Measurements from ENCODE around the gene TTC24. TPM values are rescaled to one million over a fixed set of nuclear protein-coding genes. Genes with fewer than 3 reads are reported as not detected.
"Not testable (repeated sequence)": the region's sequence is repeated elsewhere in the genome, so short reads cannot be mapped to it uniquely, and the experiment has no call there.

TTC24 gene
- total RNA-seq, 2 experiments from 2014 or later = 2.9 to 4.6 TPM

DNA sequence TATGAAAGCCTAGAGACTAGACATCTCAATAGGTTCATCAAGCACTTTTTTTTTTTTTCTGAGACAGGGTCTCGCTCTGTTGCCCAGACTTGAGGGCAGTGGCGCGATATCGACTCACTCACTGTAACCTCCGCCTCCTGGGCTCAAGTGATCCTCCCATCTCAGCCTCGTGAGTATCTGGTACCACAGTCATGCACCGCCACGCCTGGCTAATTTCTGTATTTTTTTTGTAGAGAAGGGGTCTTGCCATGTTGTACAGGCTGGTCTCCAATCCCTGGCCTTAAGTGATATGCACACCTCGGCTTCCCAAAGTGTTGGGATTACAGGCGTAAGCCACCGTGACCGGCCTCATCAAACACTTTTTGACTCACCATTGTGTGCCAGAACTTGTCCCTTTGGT, 22.4 kb downstream of the TTC24 start:
- Mint-ChIP-seq H3K9me3 (no peaks in the 10 kb centered on the region), H3K27me3 (peaks cover 3% of the 10 kb centered on the region), H3K27ac (peak overlapping the region; percentile 91), H3K4me3 (peak overlapping the region; percentile 96), H3K36me3 (ENCODE audit: low read depth) (peaks cover 13% of the 10 kb centered on the region), H3K4me1 (peaks cover 36% of the 10 kb centered on the region)
- ChIA-PET CTCF (interaction anchor here (0.6 kb wide), 1 partner anchor 474 kb away, joined by 3 read pairs; no protein-coding TSS in a partner anchor), POLR2A (interaction anchor here (0.6 kb wide), 2 partner anchors 76 to 117 kb away, joined by 4 to 6 read pairs; no protein-coding TSS in a partner anchor)
- no peak for DNase-seq

DNA sequence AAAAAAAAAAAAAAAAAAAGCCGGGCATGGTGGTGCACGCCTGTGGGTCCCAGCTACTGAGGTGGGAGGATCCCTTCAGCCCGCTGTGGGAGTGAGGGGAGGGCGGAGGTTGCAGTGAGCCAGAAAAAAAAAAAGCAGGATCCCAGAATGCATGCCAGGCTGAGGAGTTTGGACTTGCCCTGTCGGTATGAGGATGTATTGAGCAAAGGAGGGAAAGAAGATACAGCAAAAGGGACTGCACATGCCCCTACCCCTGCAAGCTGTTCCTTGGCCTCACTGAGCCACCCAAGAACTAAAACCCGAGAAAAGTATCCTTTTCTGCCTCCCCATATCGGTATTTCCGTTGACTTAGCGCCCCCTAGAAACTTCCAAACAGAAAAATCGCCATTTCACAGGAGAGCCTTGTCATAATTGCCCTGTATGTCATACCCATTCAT, 23.1 kb downstream of the TTC24 start:
- Mint-ChIP-seq H3K4me3 (peak overlapping the region; percentile 54), H3K9me3 (no peaks in the 10 kb centered on the region), H3K27me3 (peaks cover 4% of the 10 kb centered on the region), H3K36me3 (ENCODE audit: low read depth) (peaks cover 9% of the 10 kb centered on the region), H3K4me1 (peaks cover 36% of the 10 kb centered on the region), H3K27ac (no peak overlapping the region)
- ChIA-PET POLR2A (no interaction called here), CTCF (no interaction called here)
- peak; percentile 34 for DNase-seq

DNA sequence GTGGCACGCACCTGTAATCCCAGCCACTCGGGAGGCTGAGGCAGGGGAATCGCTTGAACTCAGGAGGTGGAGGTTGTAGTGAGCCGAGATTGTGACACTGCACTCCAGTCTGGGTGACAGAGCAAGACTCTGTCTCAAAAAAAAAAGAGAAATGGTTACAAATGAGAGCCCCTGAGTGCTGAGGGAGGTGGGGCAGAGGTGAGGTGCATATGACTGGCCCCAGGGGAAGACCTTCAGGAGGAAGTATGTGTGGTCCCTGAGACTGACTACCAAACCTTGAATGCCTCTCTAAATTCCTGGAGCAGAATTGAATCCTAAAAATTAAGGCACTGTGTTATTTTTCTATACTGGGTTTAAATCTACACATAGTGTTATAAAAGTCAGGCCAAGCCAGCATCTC, 27.8 kb downstream of the TTC24 start:
- DNase-seq; H3K27ac Mint-ChIP-seq; POLR2A ChIA-PET; H3K36me3 Mint-ChIP-seq (ENCODE audit: low read depth); H3K4me1 Mint-ChIP-seq; CTCF ChIA-PET; H3K9me3 Mint-ChIP-seq; H3K4me3 Mint-ChIP-seq: not testable (repeated sequence)
- H3K27me3 Mint-ChIP-seq = peaks cover 14% of the 10 kb centered on the region

DNA sequence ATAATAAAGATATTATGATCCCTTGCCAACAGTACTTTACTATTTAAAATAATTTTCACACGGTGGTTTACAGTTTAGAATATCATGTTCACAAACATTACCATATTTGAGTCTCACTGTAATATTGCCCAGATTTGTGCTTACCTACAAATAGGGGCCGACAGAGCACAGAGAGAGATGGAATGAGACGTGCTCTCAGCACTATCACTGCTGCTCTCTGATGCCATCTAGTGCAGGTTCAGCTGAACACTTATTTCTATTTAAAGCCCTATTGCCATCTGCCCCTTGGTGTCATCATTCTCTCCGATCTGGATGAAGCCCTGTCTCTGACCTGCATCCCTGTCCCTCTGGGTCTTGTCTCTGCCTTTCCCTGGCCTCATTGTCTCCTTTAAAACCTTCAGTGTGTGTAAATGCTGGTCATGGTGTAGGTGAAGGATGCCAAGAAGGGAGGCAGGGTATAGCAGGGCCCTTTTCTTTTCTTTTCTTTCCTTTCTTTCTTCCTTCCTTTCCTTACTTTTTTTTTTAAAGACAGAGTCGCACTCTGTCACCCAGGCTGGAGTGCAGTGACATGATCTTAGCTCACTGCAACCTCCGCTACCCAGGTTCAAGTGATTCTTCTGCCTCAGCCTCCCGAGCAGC, 28.6 kb downstream of the TTC24 start:
- Mint-ChIP-seq H3K27me3 (peaks cover 19% of the 10 kb centered on the region), H3K27ac (no peak overlapping the region), H3K4me3 (no peak overlapping the region), H3K9me3 (no peaks in the 10 kb centered on the region), H3K36me3 (ENCODE audit: low read depth) (no peaks in the 10 kb centered on the region), H3K4me1 (peaks cover 4% of the 10 kb centered on the region)
- DNase-seq = peak; percentile 82
- ChIA-PET CTCF (interaction anchor here (0.7 to 1.7 kb wide), 21 partner anchors 9 to 329 kb away, joined by 3 to 7 read pairs (median 4); partner anchors contain the start of genes BCAN and TTC24), POLR2A (interaction anchor here (0.6 kb wide), 1 partner anchor 223 kb away, joined by 3 read pairs; no protein-coding TSS in a partner anchor)

DNA sequence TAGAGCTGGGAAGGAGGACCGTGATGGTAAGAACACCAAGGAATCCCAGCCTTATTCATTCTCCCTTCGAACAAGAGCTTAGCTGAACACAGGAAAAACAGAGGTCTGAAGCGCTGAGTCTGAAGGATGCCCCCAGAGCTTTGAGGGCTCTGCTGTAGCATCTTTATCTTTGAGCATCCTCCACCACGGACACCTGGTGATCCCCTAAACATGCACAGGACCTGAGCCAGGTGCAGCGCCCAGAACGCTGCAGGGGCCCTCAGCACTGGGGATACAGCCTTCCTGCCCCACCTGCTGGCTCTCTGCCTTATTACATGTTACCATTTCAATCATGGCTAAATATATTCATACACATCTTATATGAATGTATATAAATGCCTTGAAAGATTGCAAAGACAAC, 29.5 kb downstream of the TTC24 start:
- peak; percentile 72 for DNase-seq
- H3K27me3 Mint-ChIP-seq = peaks cover 19% of the 10 kb centered on the region
- no peak overlapping the region for H3K27ac Mint-ChIP-seq
- no peaks in the 10 kb centered on the region for H3K9me3 Mint-ChIP-seq
- H3K36me3 Mint-ChIP-seq (ENCODE audit: low read depth) = no peaks in the 10 kb centered on the region
- no peak overlapping the region for H3K4me3 Mint-ChIP-seq
- H3K4me1 Mint-ChIP-seq = peaks cover 4% of the 10 kb centered on the region
- CTCF ChIA-PET = interaction anchor here (0.7 to 1.7 kb wide), 17 partner anchors 8 to 328 kb away, joined by 3 to 7 read pairs (median 4); partner anchors contain the start of gene BCAN
- POLR2A ChIA-PET = interaction anchor here (0.6 kb wide), 1 partner anchor 243 kb away, joined by 3 read pairs; no protein-coding TSS in a partner anchor

DNA sequence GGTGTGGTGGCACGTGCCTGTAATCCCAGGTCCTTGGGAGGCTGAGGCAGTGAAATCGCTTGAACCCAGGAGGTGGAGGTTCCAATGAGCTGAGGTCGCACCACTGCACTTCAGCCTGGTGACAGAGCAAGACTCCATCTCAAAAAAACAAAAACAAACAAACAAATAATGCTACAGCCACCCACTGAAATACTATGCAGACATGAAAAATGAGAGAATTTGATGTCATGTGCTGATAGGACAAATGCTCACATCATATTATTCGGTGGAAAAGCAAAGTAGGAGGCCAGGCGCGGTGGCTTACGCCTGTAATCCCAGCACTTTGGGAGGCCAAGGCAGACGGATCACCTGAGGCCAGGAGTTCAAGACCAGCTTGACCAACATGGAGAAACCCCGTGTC, 30.5 kb downstream of the TTC24 start:
- ChIA-PET CTCF (interaction anchor here (2.0 kb wide), 1 partner anchor 10 kb away, joined by 7 read pairs; the partner anchor contains the start of gene HAPLN2), POLR2A (interaction anchor here (0.6 kb wide), 1 partner anchor 212 kb away, joined by 3 read pairs; no protein-coding TSS in a partner anchor)
- H3K27ac Mint-ChIP-seq; H3K9me3 Mint-ChIP-seq; DNase-seq; H3K36me3 Mint-ChIP-seq (ENCODE audit: low read depth); H3K4me1 Mint-ChIP-seq; H3K4me3 Mint-ChIP-seq: not testable (repeated sequence)
- peaks cover 23% of the 10 kb centered on the region for H3K27me3 Mint-ChIP-seq

DNA sequence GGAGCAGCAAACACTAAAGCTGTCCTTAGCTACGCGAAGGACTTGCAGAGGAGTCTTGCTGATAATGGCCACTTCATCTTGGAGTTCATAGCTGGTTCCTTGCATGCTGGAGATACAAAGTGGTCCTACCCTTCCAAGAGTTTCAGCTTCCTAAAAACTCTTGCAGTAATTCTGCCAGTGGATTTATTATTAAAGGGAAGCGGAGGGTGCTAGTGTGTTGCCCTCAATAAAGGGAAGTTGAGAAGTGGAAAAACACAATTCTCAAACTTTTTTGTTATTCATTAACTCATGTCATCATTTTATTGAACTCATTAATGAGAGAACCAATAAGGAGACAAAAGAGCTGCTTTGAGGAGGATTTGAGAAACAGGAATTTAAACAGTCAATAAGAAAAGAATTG, 33.1 kb downstream of the TTC24 start:
- ChIA-PET CTCF (interaction anchor here (0.9 to 1.3 kb wide), 5 partner anchors 10 to 227 kb away, joined by 3 to 4 read pairs (median 3); partner anchors contain the start of gene NES), POLR2A (interaction anchor here (0.6 kb wide), 1 partner anchor 453 kb away, joined by 3 read pairs; no protein-coding TSS in a partner anchor)
- DNase-seq = no peak
- Mint-ChIP-seq H3K36me3 (ENCODE audit: low read depth) (no peaks in the 10 kb centered on the region), H3K4me3 (no peak overlapping the region), H3K27me3 (peaks cover 37% of the 10 kb centered on the region), H3K4me1 (peaks cover 4% of the 10 kb centered on the region), H3K27ac (no peak overlapping the region), H3K9me3 (no peaks in the 10 kb centered on the region)

DNA sequence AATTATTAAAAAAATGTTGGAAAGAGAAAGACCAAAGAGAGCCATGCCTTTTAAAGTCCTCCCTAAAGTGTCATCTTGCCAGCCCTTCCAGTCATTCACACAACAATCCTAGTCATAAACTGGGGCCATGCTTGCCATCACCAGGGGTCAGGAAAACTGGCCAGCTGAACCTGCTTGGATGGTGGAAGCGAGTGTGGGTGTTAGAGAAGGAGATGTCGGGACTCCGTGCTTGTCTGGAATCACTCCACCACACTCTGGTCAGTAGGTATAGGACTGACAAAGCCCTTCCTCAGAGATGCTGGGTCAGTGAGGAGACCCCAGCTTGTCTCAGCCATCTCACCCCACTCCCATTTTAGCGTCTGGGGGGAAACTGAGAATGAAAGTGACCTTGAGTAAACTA, 36.4 kb downstream of the TTC24 start:
- H3K4me3 Mint-ChIP-seq = no peak overlapping the region
- POLR2A ChIA-PET = no interaction called here
- H3K9me3 Mint-ChIP-seq = no peaks in the 10 kb centered on the region
- H3K27me3 Mint-ChIP-seq = peaks cover 58% of the 10 kb centered on the region
- DNase-seq = no peak
- no peaks in the 10 kb centered on the region for H3K36me3 Mint-ChIP-seq (ENCODE audit: low read depth)
- H3K27ac Mint-ChIP-seq = no peak overlapping the region
- H3K4me1 Mint-ChIP-seq = no peaks in the 10 kb centered on the region
- CTCF ChIA-PET = interaction anchor here (2.4 kb wide), 1 partner anchor 8 kb away, joined by 7 read pairs; no protein-coding TSS in a partner anchor

DNA sequence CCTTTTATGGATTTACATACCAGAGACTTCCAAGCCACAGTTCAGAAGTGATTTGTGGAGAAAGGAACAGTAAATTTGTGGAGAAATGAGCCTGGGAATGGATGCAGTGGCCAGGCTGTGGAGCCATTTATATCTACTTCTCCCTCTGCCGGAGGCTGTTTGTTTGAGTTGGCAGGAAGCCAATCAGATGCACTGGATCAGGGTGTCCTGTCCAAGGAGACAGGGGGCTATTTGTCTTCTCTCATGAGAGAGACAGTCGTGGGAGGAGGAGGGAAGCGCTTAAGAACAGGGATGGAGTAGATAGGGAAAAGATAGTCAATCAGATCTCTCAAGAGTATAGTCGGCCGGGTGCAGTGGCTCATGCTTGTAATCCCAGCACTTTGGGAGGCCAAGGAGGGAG, 36.9 kb downstream of the TTC24 start:
- no peaks in the 10 kb centered on the region for H3K4me1 Mint-ChIP-seq
- no peaks in the 10 kb centered on the region for H3K36me3 Mint-ChIP-seq (ENCODE audit: low read depth)
- POLR2A ChIA-PET = no interaction called here
- DNase-seq = no peak
- H3K4me3 Mint-ChIP-seq = no peak overlapping the region
- no peak overlapping the region for H3K27ac Mint-ChIP-seq
- CTCF ChIA-PET = interaction anchor here (1.3 to 1.5 kb wide), 3 partner anchors 8 to 231 kb away, joined by 3 to 5 read pairs (median 3); no protein-coding TSS in a partner anchor
- peaks cover 61% of the 10 kb centered on the region for H3K27me3 Mint-ChIP-seq
- no peaks in the 10 kb centered on the region for H3K9me3 Mint-ChIP-seq

DNA sequence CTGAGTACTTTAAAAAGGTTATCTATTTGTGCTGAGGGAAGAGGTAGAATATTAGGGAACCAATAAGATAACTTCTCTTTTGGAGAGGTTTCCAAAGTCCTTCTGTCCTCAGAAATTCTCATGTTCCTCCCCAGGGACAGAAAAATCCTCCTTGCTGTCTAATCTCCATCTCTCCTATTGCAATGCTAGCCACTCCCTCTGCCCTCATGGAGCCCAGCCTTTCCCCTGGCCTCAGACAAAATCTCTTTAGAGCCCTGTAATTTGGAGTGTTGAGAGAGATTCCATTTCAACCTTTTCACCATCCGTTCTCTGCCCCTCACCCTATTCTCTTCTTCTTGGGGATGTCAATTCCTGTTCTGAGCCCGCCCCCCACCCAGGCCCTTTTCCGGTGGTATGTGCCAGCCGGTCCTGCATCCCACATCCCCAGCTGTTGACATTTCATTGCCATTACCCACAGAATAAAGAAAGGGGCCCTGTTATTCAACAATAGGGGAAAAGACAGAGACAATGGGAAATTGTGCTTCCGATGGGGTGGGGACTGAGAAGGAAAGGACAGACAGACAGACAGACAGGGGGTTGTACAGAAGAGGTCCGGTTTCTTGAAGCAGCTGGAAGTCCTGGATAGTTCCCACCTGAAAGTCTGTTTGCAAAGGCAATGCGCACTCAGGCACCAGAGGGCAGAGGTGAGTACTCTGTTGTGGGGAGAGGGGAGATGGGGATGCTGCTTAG, 39.5 kb downstream of the TTC24 start, which contains the start of gene HAPLN2:
Gene HAPLN2 (plus strand): TSS at position 563 of the 729 bp plus-strand sequence. CDS start 4,076 bp downstream, outside the sequence.
- POLR2A ChIA-PET = no interaction called here
- Mint-ChIP-seq H3K27me3 (peaks cover 71% of the 10 kb centered on the region), H3K4me1 (peaks cover under 1% of the 10 kb centered on the region), H3K9me3 (no peaks in the 10 kb centered on the region), H3K4me3 (no peak within 1 kb of the TSS), H3K27ac (no peak within 1 kb of the TSS), H3K36me3 (ENCODE audit: low read depth) (no peaks in the 10 kb centered on the region)
- CTCF ChIA-PET = interaction anchor here (0.6 to 2.6 kb wide), 8 partner anchors 8 to 252 kb away, joined by 3 to 10 read pairs (median 4); no protein-coding TSS in a partner anchor
- peak; percentile 34 for DNase-seq

DNA sequence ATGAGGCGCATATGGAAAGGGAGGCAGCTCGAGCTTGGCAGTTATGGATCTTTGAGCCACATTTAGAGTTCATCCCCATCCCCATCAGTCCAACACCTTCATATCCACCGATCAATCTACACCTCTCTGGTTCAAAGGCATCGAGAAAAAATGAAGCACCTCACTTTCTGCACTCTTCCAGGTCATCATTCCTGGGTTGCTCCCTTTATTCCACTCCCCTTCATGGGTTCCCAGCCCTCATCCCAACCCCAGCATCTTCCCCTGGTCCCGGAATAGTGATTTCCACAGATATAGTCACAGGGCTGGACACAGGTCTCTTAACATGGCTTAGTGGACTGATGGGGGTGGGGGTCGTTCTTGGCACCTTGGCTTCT, 40.0 kb downstream of the TTC24 start:
- ChIA-PET POLR2A (no interaction called here), CTCF (interaction anchor here (0.6 to 2.6 kb wide), 7 partner anchors 9 to 252 kb away, joined by 3 to 10 read pairs (median 4); partner anchors contain the start of gene CRABP2)
- no peak for DNase-seq
- no peak overlapping the region for H3K4me3 Mint-ChIP-seq
- no peak overlapping the region for H3K27ac Mint-ChIP-seq
- H3K36me3 Mint-ChIP-seq (ENCODE audit: low read depth) = no peaks in the 10 kb centered on the region
- H3K9me3 Mint-ChIP-seq = no peaks in the 10 kb centered on the region
- peaks cover 3% of the 10 kb centered on the region for H3K4me1 Mint-ChIP-seq
- peaks cover 74% of the 10 kb centered on the region for H3K27me3 Mint-ChIP-seq

DNA sequence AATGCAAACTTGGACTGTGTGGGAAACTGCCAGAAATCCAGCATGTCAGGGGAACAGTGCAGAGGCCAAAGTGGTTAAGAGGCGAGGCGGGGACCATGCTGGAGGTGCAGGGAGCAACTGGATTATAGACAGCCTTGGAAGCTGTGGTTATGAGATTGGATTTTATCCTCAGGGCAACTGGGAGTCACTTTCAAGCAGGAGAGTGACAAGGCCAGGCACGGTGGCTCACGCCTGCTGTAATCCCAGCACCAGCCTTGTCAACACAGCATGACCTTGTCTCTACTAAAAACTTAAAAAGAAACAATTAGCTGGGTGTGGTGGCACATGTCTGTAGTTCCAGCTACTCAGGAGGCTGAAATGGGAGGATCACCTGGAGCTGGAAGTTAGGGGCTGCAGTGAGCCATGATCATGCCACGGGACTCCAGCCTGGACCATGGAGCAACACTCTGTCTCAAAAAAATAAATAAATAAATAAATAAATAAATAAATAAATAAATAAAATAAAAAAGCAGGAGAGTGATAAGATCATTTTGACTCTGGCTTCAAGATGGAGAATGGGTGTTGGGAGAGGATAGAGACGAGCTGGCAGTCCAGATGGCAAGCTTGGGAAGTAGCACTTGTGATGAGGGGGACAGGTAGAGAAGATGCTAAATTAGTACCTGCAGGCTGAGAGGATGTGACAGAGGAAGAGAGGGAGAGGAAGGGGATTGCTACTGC, 43.2 kb downstream of the TTC24 start:
- H3K9me3 Mint-ChIP-seq = no peaks in the 10 kb centered on the region
- peaks cover 12% of the 10 kb centered on the region for H3K4me1 Mint-ChIP-seq
- ChIA-PET POLR2A (no interaction called here), CTCF (interaction anchor here (0.5 to 3.8 kb wide), 5 partner anchors 10 to 188 kb away, joined by 3 to 21 read pairs (median 6); partner anchors contain the start of gene NES)
- H3K27ac Mint-ChIP-seq = no peak overlapping the region
- H3K36me3 Mint-ChIP-seq (ENCODE audit: low read depth) = no peaks in the 10 kb centered on the region
- peaks cover 72% of the 10 kb centered on the region for H3K27me3 Mint-ChIP-seq
- no peak overlapping the region for H3K4me3 Mint-ChIP-seq
- no peak for DNase-seq

Data from activated CD4-positive, alpha-beta T cell treated with anti-CD3 and anti-CD28 coated beads, Interleukin-2, amount 10 ng/mL, durations not matched to agents 7 days and 5 days (primary cell).